LHCN-M2 (cell line): Measurements from ENCODE around the gene TAMALIN. TPM values are rescaled to one million over a fixed set of nuclear protein-coding genes. Genes with fewer than 3 reads are reported as not detected.

ENCODE experiments used
- total RNA-seq: library from RNA; depleted of rRNA; stranded (reverse); fragments of >200 nt; gene quantifications from 2 replicates; pipeline ENCODE4 v1.2.3, GENCODE V29; 2014; rRNA removed

The TAMALIN gene
- total RNA-seq, 1 experiment from 2014 or later: 4.5 TPM

Other genes with a start within 250 kb of the TAMALIN start
- 0.13 and 0.17 TPM in 2 replicates for gene FIGNL2, start 158.2 kb upstream of the TAMALIN start, total RNA-seq
- not detected in 2 replicates for gene ANKRD33, start 118.8 kb upstream of the TAMALIN start, total RNA-seq
- gene ACVRL1, start 99.4 kb upstream of the TAMALIN start, total RNA-seq: 1.5 and 2.6 TPM in 2 replicates
- gene ACVR1B, start 55.2 kb upstream of the TAMALIN start, total RNA-seq: 8.5 and 11.0 TPM in 2 replicates
- gene NR4A1, start 44.5 kb downstream of the TAMALIN start, total RNA-seq: 1.3 and 2.3 TPM in 2 replicates
- gene ATG101, start 63.0 kb downstream of the TAMALIN start, total RNA-seq: 69.2 and 70.4 TPM in 2 replicates
- gene SMIM41, start 72.8 kb downstream of the TAMALIN start, total RNA-seq: not detected in 2 replicates
- 4.2 and 6.7 TPM in 2 replicates for gene KRT80, start 185.1 kb downstream of the TAMALIN start, total RNA-seq
- gene KRT7, start 226.3 kb downstream of the TAMALIN start, total RNA-seq: 0.40 and 2.2 TPM in 2 replicates